ENCODE data around the gene FYTTD1. TPM values are rescaled to one million over a fixed set of nuclear protein-coding genes. Genes with fewer than 3 reads are reported as not detected.

The FYTTD1 gene
- polyA plus RNA-seq, 1 donor from 2014 or later, result 87.0 TPM

DNA sequence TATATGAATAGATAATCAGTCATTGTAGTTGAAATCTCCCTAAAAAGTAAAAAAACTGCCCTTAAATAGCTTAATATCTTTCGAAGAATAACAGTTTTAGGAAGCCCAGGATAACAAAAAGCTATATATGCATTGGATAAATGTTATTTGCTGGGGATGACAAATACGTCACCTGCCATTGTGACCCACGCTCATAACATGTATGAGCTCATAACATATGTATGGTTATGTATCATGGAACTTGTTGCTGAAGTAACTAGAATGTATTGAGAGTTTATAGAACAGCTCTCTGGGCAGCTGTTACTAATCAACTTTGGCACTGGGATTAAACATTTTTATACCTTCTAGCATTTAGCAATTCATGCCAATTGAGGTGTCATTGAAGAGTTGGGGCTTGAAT, 39.6 kb downstream of the FYTTD1 start:
- no peak for TF ChIP-seq SMC3 (conservative IDR thresholded peaks at IDR 0.05; ENCODE audit: poor library complexity)
- Histone ChIP-seq H3K4me3 (ENCODE audit: low read length) (no peak overlapping the region), H3K4me2 (ENCODE audit: low read length) (no peak overlapping the region)

DNA sequence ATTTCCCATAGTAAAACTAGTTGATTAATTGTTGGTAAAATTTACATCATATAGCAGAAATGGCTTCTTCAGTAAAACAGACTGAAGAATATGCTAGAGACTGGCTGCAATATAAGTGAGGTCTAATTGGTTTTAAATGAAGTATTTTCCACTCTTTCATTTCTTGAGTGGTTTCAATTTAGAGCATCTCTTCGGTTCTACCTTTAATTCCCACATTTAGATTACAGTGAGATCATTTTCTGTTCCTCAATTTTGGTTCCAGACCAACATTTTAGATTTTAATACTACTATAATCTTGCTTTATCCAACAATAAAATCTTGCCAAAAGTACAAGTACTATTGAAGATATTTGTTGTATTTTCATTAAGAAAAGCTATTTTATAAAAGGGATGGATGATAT, 40.4 kb downstream of the FYTTD1 start:
- no peak for TF ChIP-seq SMC3 (conservative IDR thresholded peaks at IDR 0.05; ENCODE audit: poor library complexity)
- TF ChIP-seq, protein P1, sequence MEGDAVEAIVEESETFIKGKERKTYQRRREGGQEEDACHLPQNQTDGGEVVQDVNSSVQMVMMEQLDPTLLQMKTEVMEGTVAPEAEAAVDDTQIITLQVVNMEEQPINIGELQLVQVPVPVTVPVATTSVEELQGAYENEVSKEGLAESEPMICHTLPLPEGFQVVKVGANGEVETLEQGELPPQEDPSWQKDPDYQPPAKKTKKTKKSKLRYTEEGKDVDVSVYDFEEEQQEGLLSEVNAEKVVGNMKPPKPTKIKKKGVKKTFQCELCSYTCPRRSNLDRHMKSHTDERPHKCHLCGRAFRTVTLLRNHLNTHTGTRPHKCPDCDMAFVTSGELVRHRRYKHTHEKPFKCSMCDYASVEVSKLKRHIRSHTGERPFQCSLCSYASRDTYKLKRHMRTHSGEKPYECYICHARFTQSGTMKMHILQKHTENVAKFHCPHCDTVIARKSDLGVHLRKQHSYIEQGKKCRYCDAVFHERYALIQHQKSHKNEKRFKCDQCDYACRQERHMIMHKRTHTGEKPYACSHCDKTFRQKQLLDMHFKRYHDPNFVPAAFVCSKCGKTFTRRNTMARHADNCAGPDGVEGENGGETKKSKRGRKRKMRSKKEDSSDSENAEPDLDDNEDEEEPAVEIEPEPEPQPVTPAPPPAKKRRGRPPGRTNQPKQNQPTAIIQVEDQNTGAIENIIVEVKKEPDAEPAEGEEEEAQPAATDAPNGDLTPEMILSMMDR (IDR thresholded peaks at IDR 0.05; ENCODE audit: poor library complexity, severe bottlenecking), result no peak
- TF ChIP-seq TAF1 (IDR thresholded peaks at IDR 0.05; ENCODE audit: low read depth), result no peak
- TF ChIP-seq EZH2 (IDR thresholded peaks at IDR 0.05; ENCODE audit: borderline replicate concordance, insufficient read depth, low read length, poor library complexity, severe bottlenecking), result no peak
- no peak for TF ChIP-seq MXI1 (conservative IDR thresholded peaks at IDR 0.05; ENCODE audit: poor library complexity, severe bottlenecking)
- no peak for TF ChIP-seq EP300 (conservative IDR thresholded peaks at IDR 0.05; ENCODE audit: poor library complexity, severe bottlenecking)
- TF ChIP-seq, protein P2, sequence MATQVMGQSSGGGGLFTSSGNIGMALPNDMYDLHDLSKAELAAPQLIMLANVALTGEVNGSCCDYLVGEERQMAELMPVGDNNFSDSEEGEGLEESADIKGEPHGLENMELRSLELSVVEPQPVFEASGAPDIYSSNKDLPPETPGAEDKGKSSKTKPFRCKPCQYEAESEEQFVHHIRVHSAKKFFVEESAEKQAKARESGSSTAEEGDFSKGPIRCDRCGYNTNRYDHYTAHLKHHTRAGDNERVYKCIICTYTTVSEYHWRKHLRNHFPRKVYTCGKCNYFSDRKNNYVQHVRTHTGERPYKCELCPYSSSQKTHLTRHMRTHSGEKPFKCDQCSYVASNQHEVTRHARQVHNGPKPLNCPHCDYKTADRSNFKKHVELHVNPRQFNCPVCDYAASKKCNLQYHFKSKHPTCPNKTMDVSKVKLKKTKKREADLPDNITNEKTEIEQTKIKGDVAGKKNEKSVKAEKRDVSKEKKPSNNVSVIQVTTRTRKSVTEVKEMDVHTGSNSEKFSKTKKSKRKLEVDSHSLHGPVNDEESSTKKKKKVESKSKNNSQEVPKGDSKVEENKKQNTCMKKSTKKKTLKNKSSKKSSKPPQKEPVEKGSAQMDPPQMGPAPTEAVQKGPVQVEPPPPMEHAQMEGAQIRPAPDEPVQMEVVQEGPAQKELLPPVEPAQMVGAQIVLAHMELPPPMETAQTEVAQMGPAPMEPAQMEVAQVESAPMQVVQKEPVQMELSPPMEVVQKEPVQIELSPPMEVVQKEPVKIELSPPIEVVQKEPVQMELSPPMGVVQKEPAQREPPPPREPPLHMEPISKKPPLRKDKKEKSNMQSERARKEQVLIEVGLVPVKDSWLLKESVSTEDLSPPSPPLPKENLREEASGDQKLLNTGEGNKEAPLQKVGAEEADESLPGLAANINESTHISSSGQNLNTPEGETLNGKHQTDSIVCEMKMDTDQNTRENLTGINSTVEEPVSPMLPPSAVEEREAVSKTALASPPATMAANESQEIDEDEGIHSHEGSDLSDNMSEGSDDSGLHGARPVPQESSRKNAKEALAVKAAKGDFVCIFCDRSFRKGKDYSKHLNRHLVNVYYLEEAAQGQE (IDR thresholded peaks at IDR 0.05; ENCODE audit: borderline replicate concordance), result no peak
- no peak for TF ChIP-seq POLR2AphosphoS5 (IDR thresholded peaks at IDR 0.05)
- no peak for TF ChIP-seq RAD21 (conservative IDR thresholded peaks at IDR 0.05)
- Histone ChIP-seq H3F3A (ENCODE audit: insufficient read depth, low read length, poor library complexity, severe bottlenecking) (no peaks in the 10 kb centered on the region), H3K4me3 (ENCODE audit: low read length) (no peak overlapping the region), H3K79me2 (replicated peaks; ENCODE audit: insufficient read depth, low read length) (peaks cover 33% of the 10 kb centered on the region), H3K27me3 (ENCODE audit: insufficient read depth, low read depth, low read length) (no peaks in the 10 kb centered on the region), H3K36me3 (ENCODE audit: insufficient read depth, low read length) (no peaks in the 10 kb centered on the region), H3K4me2 (ENCODE audit: low read length) (no peak overlapping the region), H4K20me1 (ENCODE audit: insufficient read depth) (no peaks in the 10 kb centered on the region), H3K9me3 (ENCODE audit: low read length) (no peaks in the 10 kb centered on the region), H3K27ac (ENCODE audit: low read length) (no peak overlapping the region), H3K9ac (ENCODE audit: low read length) (no peak overlapping the region), H3K9me2 (ENCODE audit: insufficient read depth, low read length) (no peaks in the 10 kb centered on the region), H2AFZ (ENCODE audit: low read depth, low read length) (no peak overlapping the region)

More for the DNA sequence above, 39.6 kb downstream of the FYTTD1 start:
- Histone ChIP-seq H3K27me3 (ENCODE audit: insufficient read depth, low read depth, low read length) (no peaks in the 10 kb centered on the region), H4K20me1 (ENCODE audit: insufficient read depth) (no peaks in the 10 kb centered on the region), H3K9me3 (ENCODE audit: low read length) (no peaks in the 10 kb centered on the region), H3K9me2 (ENCODE audit: insufficient read depth, low read length) (no peaks in the 10 kb centered on the region), H3F3A (ENCODE audit: insufficient read depth, low read length, poor library complexity, severe bottlenecking) (no peaks in the 10 kb centered on the region), H3K9ac (ENCODE audit: low read length) (no peak overlapping the region), H3K36me3 (ENCODE audit: insufficient read depth, low read length) (no peaks in the 10 kb centered on the region), H3K27ac (ENCODE audit: low read length) (no peak overlapping the region), H2AFZ (ENCODE audit: low read depth, low read length) (no peak overlapping the region), H3K79me2 (replicated peaks; ENCODE audit: insufficient read depth, low read length) (peaks cover 25% of the 10 kb centered on the region)

Data from neural cell (in vitro differentiated cells).